HL-60/S4 treated with phorbol 12-myristate 13-acetate at 8.2 ng/mL for 4 days and 3 days (cell line): ENCODE results near the gene CCR5.

Experiments
- in situ Hi-C: fragments of 300-500 bp; cut with MboI; formaldehyde crosslinking; loops from 2 replicates; pipeline ENCODE4 v1.15.0; 2022; ENCODE audit warnings: low sequenced_read_pairs

The CCR5 gene

GRCh38 chr3:46356276-46356675, 14.5 kb upstream of the CCR5 start:
- in situ Hi-C loops: loop anchor here (25.0 kb wide), 2 partner anchors 144 to 419 kb away; partner anchors contain the start of genes CCR1 and CXCR6

DNA sequence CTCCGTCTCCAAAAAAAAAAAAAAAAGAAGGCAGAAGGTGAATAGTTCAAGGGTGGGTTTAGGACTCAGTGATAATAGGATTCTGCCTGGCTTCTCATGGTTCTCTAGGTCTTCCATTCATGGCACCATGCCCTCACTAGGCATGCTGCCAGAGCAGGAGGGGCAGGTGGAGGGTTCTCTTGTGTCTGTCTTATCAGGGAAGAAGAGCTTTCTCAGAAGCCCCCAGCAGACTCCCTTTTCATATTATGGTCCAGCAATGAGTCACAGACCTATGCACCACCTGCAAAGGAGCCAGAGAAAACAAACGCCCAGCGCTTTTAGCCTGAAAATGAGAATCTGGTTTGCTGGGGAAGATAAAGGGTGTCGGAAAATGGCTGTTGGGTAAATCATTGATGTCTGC, 13.8 kb upstream of the CCR5 start:
- in situ Hi-C loops: loop anchor here (25.0 kb wide), 2 partner anchors 145 to 420 kb away; partner anchors contain the start of genes CCR1 and CXCR6

GRCh38 chr3:46358466-46358865, 12.3 kb upstream of the CCR5 start:
- in situ Hi-C loops: loop anchor here (25.0 kb wide), 2 partner anchors 146 to 421 kb away; partner anchors contain the start of genes CCR1 and CXCR6

DNA sequence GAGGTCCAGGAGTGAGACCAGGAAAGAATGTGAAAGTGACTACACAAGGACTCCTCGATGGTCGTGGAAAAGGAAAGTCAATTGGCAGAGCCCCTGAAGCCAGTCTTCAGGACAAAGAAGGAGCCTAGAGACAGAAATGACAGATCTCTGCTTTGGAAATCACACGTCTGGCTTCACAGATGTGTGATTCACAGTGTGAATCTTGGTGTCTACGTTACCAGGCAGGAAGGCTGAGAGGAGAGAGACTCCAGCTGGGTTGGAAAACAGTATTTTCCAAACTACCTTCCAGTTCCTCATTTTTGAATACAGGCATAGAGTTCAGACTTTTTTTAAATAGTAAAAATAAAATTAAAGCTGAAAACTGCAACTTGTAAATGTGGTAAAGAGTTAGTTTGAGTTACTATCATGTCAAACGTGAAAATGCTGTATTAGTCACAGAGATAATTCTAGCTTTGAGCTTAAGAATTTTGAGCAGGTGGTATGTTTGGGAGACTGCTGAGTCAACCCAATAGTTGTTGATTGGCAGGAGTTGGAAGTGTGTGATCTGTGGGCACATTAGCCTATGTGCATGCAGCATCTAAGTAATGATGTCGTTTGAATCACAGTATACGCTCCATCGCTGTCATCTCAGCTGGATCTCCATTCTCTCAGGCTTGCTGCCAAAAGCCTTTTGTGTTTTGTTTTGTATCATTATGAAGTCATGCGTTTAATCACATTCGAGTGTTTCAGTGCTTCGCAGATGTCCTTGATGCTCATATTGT, 10.8 kb upstream of the CCR5 start:
- in situ Hi-C loops: loop anchor here (25.0 kb wide), 2 partner anchors 148 to 423 kb away; partner anchors contain the start of genes CCR1 and CXCR6

- in situ Hi-C loops: loop anchor here (25.0 kb wide), 2 partner anchors 149 to 424 kb away; partner anchors contain the start of genes CCR1 and CXCR6
Observed at GRCh38 chr3:46360907-46361306, 9.8 kb upstream of the CCR5 start.

DNA sequence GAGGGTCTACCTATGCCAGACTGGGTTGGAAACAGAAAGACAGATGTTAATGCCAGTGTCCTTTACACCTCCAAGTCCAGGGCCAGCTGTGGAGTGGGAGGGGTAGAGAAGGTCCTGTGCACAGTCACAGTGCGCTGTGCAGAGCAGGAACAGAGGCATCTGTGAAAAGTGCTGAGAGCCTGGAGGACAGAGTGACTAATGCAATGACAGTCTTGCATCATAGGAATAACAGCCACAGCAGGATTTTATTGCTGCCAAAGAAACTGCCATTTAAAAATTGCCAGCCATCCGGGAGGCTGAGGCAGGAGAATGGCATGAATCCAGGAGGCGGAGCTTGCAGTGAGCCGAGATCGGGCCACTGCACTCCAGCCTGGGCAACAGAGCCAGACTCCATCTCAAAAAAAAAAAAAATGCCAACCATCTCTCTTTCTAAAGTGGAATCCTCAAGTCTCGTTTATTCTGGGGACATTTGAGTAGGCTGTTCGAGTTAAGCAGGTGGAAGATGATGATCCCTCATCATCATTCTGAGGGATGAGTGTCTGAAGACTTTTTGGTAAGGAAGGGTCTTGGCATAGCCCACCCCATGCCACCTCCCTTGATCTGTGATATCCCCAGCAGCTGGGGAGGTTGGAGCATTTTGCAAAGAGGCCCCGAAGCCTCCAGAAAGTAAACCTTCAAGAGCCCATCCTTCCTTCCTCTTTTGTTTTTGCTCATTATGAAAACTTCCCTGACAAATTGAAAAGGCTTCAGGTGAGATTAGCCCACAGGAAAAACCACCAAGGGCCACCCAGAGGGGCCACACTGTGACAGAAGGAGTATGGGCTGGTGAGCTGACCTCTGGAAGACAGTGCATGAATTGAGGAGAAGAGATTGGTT, 9.1 kb upstream of the CCR5 start:
- in situ Hi-C loops: loop anchor here (25.0 kb wide), 2 partner anchors 149 to 424 kb away; partner anchors contain the start of genes CCR1 and CXCR6

- in situ Hi-C loops: loop anchor here (25.0 kb wide), 2 partner anchors 153 to 428 kb away; partner anchors contain the start of genes CCR1 and CXCR6
Observed at GRCh38 chr3:46365041-46365440, 5.7 kb upstream of the CCR5 start.

- in situ Hi-C loops: loop anchor here (25.0 kb wide), 2 partner anchors 154 to 429 kb away; partner anchors contain the start of genes CCR1 and CXCR6
Observed at GRCh38 chr3:46365737-46366524, 4.8 kb upstream of the CCR5 start.

DNA sequence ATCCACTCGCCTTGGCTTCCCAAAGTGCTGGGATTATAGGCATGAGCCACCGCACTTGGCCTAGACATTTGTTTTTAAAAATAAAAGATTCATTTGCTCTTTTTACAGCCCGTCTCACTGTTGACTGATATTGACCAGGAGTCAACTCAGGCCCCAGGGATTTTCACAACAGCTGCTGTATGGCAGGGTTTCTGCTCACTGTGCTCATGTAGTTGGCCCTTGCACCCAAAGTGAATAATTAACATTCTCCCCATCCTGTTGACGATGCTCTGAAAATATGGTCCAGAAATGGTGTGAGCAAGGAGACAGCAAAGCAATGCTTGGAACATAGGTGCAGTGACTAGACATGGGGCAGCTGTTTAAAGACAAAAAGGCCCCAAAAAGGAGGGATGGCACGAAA, 2.9 kb upstream of the CCR5 start:
- in situ Hi-C loops: loop anchor here (25.0 kb wide), 2 partner anchors 156 to 431 kb away; partner anchors contain the start of genes CCR1 and CXCR6

- in situ Hi-C loops: loop anchor here (25.0 kb wide), 2 partner anchors 156 to 431 kb away; partner anchors contain the start of genes CCR1 and CXCR6
Observed at GRCh38 chr3:46368569-46368968, 2.2 kb upstream of the CCR5 start.

DNA sequence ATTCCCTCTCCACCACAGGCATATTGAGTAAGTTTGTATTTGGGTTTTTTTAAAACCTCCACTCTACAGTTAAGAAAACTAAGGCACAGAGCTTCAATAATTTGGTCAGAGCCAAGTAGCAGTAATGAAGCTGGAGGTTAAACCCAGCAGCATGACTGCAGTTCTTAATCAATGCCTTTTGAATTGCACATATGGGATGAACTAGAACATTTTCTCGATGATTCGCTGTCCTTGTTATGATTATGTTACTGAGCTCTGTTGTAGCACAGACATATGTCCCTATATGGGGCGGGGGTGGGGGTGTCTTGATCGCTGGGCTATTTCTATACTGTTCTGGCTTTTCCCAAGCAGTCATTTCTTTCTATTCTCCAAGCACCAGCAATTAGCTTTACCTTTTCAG, 1.6 kb upstream of the CCR5 start:
- in situ Hi-C loops: loop anchor here (25.0 kb wide), 2 partner anchors 157 to 432 kb away; partner anchors contain the start of genes CCR1 and CXCR6

DNA sequence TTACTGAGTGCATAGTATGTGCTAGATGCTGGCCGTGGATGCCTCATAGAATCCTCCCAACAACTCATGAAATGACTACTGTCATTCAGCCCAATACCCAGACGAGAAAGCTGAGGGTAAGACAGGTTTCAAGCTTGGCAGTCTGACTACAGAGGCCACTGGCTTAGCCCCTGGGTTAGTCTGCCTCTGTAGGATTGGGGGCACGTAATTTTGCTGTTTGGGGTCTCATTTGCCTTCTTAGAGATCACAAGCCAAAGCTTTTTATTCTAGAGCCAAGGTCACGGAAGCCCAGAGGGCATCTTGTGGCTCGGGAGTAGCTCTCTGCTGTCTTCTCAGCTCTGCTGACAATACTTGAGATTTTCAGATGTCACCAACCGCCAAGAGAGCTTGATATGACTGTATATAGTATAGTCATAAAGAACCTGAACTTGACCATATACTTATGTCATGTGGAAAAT, 1.0 kb upstream of the CCR5 start:
- in situ Hi-C loops: loop anchor here (10.0 to 25.0 kb wide), 3 partner anchors 157 to 432 kb away; partner anchors contain the start of genes CCR1 and CXCR6

- in situ Hi-C loops: loop anchor here (10.0 to 25.0 kb wide), 3 partner anchors 159 to 434 kb away; partner anchors contain the start of genes CCR1 and CXCR6
Observed at GRCh38 chr3:46371519-46372340, 984 bp downstream of the CCR5 start.

GRCh38 chr3:46372492-46373359, 2.0 kb downstream of the CCR5 start:
- in situ Hi-C loops: loop anchor here (10.0 to 25.0 kb wide), 3 partner anchors 160 to 435 kb away; partner anchors contain the start of genes CCR1 and CXCR6

DNA sequence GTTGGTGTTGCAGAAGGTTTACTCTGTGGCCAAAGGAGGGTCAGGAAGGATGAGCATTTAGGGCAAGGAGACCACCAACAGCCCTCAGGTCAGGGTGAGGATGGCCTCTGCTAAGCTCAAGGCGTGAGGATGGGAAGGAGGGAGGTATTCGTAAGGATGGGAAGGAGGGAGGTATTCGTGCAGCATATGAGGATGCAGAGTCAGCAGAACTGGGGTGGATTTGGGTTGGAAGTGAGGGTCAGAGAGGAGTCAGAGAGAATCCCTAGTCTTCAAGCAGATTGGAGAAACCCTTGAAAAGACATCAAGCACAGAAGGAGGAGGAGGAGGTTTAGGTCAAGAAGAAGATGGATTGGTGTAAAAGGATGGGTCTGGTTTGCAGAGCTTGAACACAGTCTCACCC, 4.0 kb downstream of the CCR5 start:
- in situ Hi-C loops: loop anchor here (10.0 to 25.0 kb wide), 3 partner anchors 162 to 437 kb away; partner anchors contain the start of genes CCR1 and CXCR6

GRCh38 chr3:46375218-46375617, 4.5 kb downstream of the CCR5 start:
- in situ Hi-C loops: loop anchor here (10.0 kb wide), 1 partner anchor 290 kb away; no protein-coding TSS in a partner anchor

- in situ Hi-C loops: loop anchor here (10.0 kb wide), 1 partner anchor 291 kb away; no protein-coding TSS in a partner anchor
Observed at GRCh38 chr3:46375814-46376213, 5.1 kb downstream of the CCR5 start.
